ENCODE data around the gene FLYWCH1. TPM values are rescaled to one million over a fixed set of nuclear protein-coding genes. Genes with fewer than 3 reads are reported as not detected.

The FLYWCH1 gene
- total and polyA plus RNA-seq, 9 of the 15 experiments (the other 6 are each of a cell fraction or from before 2014, with no cell fraction given) = 0.18 to 33.6 (median 11.3) TPM

GRCh38 chr16:2905241-2905987 is 6.3 kb upstream of the FLYWCH1 start (continued):
- TF ChIP-seq ZNF592 (IDR thresholded peaks at IDR 0.05) (no peak), CBX8 (IDR thresholded peaks at IDR 0.05; ENCODE audit: borderline replicate concordance, extremely low read depth, low read depth, low read length, poor library complexity, severe bottlenecking) (no peak), MYNN (IDR thresholded peaks at IDR 0.05) (peak; percentile 32; the same call in 1 of the 2 replicates), MYNN (CRISPR knock-in tag; IDR thresholded peaks at IDR 0.05) (no peak), KHSRP (IDR thresholded peaks at IDR 0.05) (no peak), PCBP1 (IDR thresholded peaks at IDR 0.05; ENCODE audit: low read depth, low read length, poor library complexity, severe bottlenecking) (peak; percentile 85), ZNF121 (CRISPR knock-in tag; conservative IDR thresholded peaks at IDR 0.05) (no peak), NFIC (IDR thresholded peaks at IDR 0.05) (peak; percentile 55), TRIM25 (IDR thresholded peaks at IDR 0.05; ENCODE audit: borderline replicate concordance) (no peak), E2F6 (IDR thresholded peaks at IDR 0.05; ENCODE audit: borderline replicate concordance in 1 of 2, extremely low read depth in 1 of 2, insufficient read depth in 1 of 2, insufficient read length in 1 of 2, low read depth in 1 of 2, low read length in 1 of 2, poor library complexity in 1 of 2, severe bottlenecking in 1 of 2) (peak in 1 of 2 experiments; percentile 58), JUND (IDR thresholded peaks at IDR 0.05; ENCODE audit: borderline replicate concordance, low read depth, low read length) (peak; percentile 48; the same call in 1 of the 2 replicates), JUND (tag; IDR thresholded peaks at IDR 0.05; ENCODE audit: borderline replicate concordance, low read depth, low read length) (no peak; the same call in 2 of the 3 replicates), NONO (IDR thresholded peaks at IDR 0.05; ENCODE audit: low read depth in 2 of 2, low read length in 1 of 2) (peak; percentile 33 to 97; a peak in 3 of 4 replicates), SAFB (IDR thresholded peaks at IDR 0.05; ENCODE audit: borderline replicate concordance, low read depth, low read length) (no peak; the same call in 1 of the 2 replicates)
- TF ChIP-seq, protein P1, sequence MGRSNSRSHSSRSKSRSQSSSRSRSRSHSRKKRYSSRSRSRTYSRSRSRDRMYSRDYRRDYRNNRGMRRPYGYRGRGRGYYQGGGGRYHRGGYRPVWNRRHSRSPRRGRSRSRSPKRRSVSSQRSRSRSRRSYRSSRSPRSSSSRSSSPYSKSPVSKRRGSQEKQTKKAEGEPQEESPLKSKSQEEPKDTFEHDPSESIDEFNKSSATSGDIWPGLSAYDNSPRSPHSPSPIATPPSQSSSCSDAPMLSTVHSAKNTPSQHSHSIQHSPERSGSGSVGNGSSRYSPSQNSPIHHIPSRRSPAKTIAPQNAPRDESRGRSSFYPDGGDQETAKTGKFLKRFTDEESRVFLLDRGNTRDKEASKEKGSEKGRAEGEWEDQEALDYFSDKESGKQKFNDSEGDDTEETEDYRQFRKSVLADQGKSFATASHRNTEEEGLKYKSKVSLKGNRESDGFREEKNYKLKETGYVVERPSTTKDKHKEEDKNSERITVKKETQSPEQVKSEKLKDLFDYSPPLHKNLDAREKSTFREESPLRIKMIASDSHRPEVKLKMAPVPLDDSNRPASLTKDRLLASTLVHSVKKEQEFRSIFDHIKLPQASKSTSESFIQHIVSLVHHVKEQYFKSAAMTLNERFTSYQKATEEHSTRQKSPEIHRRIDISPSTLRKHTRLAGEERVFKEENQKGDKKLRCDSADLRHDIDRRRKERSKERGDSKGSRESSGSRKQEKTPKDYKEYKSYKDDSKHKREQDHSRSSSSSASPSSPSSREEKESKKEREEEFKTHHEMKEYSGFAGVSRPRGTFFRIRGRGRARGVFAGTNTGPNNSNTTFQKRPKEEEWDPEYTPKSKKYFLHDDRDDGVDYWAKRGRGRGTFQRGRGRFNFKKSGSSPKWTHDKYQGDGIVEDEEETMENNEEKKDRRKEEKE (IDR thresholded peaks at IDR 0.05; ENCODE audit: borderline replicate concordance in 1 of 2, control insufficient read depth in 1 of 2, low read depth in 2 of 2, low read length in 1 of 2) = no peak

Data from K562 (cell line).